Smooth muscle cell (in vitro differentiated cells): ENCODE results near the gene RAP1GAP. TPM values are rescaled to one million over a fixed set of nuclear protein-coding genes. Genes with fewer than 3 reads are reported as not detected.

Experiments used
- DNase-seq: peaks from one replicate; lab custom pipeline; 2025; ENCODE audit not compliant: unreplicated experiment; lab: John Stamatoyannopoulos, UW
- H2AFZ ChIP-seq: fragments of 200-600 bp; sonication (generic); 2 replicates; pipeline ENCODE4 v1.6.0; 2016; ENCODE audit warnings: antibody characterized with exemption, low read depth, mild to moderate bottlenecking
- H3F3A ChIP-seq: fragments of 200-600 bp; sonication (generic); 2 replicates; pipeline ENCODE4 v1.6.0; 2017; ENCODE audit warnings: antibody characterized with exemption, low read depth
- H3K27ac ChIP-seq: fragments of 200-600 bp; sonication (generic); 2 replicates; pipeline ENCODE4 v1.5.1; 2016; ENCODE audit warnings: low read depth, mild to moderate bottlenecking
- H3K27me3 ChIP-seq: fragments of 200-600 bp; sonication (generic); 2 replicates; pipeline ENCODE4 v1.6.1; 2016; ENCODE audit warnings: low read depth, mild to moderate bottlenecking
- H3K36me3 ChIP-seq: fragments of 200-600 bp; sonication (generic); 2 replicates; pipeline ENCODE4 v1.5.1; 2016; ENCODE audit warnings: low read depth
- H3K4me1 ChIP-seq: fragments of 200-600 bp; sonication (generic); 2 replicates; pipeline ENCODE4 v1.5.1; 2016; ENCODE audit warnings: low read depth
- H3K4me2 ChIP-seq: fragments of 200-600 bp; sonication (generic); 2 replicates; pipeline ENCODE4 v1.6.0; 2016; ENCODE audit warnings: mild to moderate bottlenecking
- H3K4me3 ChIP-seq: fragments of 200-600 bp; sonication (generic); 2 replicates; pipeline ENCODE4 v1.5.1; 2016; ENCODE audit warnings: mild to moderate bottlenecking
- H3K79me2 ChIP-seq: fragments of 200-600 bp; sonication (generic); 2 replicates; pipeline ENCODE4 v1.6.0; 2016; ENCODE audit warnings: low read depth, mild to moderate bottlenecking
- H3K9ac ChIP-seq: fragments of 200-600 bp; sonication (generic); 2 replicates; pipeline ENCODE4 v1.6.0; 2016; ENCODE audit warnings: low read depth
- H3K9me3 ChIP-seq: fragments of 200-600 bp; sonication (generic); replicated peaks from 2 replicates; pipeline ENCODE4 v1.5.1; 2016; ENCODE audit warnings: low read depth
- H4K20me1 ChIP-seq: fragments of 200-600 bp; sonication (generic); 2 replicates; pipeline ENCODE4 v1.6.0; 2016; ENCODE audit warnings: low read depth
- WGBS: methylation state at CpG from one replicate; pipeline ENCODE4 v1.1.7; 2016; ENCODE audit warnings: low lambda C conversion rate; 5-methylcytosine and 5-hydroxymethylcytosine counted together
- polyA plus RNA-seq: library from polyadenylated mRNA; unstranded; fragments of >200 nt; fragmentation: Nextera tagmentation; extraction: Ambion mirVana; gene quantifications from 2 replicates; pipeline ENCODE4 v1.2.1, GENCODE V29; 2016
- total RNA-seq: library from RNA; depleted of rRNA; stranded (reverse); fragments of >200 nt; gene quantifications from 2 replicates; pipeline ENCODE4 v1.2.3, GENCODE V29; 2014
- TF ChIP-seq, protein P1 (sequence below): fragments of 200-600 bp; sonication (generic); IDR thresholded peaks from 2 replicates; pipeline ENCODE4 v1.5.1; 2017; ENCODE audit warnings: borderline replicate concordance, mild to moderate bottlenecking, antibody characterized with exemption; ENCODE audit not compliant: insufficient read depth, poor library complexity, severe bottlenecking

Gene RAP1GAP
- total and polyA plus RNA-seq, 2 experiments from 2014 or later = 0.99 to 4.1 TPM

DNA sequence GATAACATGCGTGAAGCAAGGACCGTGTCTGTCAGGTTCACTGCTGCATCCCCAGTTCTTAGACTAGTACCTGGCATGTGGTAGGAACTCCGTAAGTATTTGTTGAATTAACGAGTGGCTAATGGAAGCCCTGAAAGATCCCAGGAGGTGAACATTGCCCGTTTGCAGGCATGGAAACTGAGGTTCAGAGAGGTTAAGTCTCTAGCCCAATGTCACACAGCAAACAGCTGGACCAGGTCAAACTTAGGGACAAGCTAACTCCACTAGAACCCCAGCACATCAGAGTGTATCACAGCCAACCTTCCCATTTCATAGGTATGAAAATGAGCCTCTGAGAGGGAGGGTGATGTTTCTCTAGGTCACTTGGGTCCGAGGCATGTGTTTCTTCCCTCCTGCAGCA, 27.6 kb downstream of the RAP1GAP start:
- DNase-seq = no peak
- Histone ChIP-seq H3K4me3 (no peak overlapping the region), H3F3A (no peaks in the 10 kb centered on the region), H3K36me3 (no peaks in the 10 kb centered on the region), H3K9ac (no peak overlapping the region), H3K4me1 (no peaks in the 10 kb centered on the region), H3K4me2 (no peak overlapping the region), H3K79me2 (no peaks in the 10 kb centered on the region), H2AFZ (no peak overlapping the region), H3K27me3 (no peaks in the 10 kb centered on the region), H3K27ac (no peak overlapping the region), H3K9me3 (no peaks in the 10 kb centered on the region), H4K20me1 (no peaks in the 10 kb centered on the region)
- TF ChIP-seq, protein P1, sequence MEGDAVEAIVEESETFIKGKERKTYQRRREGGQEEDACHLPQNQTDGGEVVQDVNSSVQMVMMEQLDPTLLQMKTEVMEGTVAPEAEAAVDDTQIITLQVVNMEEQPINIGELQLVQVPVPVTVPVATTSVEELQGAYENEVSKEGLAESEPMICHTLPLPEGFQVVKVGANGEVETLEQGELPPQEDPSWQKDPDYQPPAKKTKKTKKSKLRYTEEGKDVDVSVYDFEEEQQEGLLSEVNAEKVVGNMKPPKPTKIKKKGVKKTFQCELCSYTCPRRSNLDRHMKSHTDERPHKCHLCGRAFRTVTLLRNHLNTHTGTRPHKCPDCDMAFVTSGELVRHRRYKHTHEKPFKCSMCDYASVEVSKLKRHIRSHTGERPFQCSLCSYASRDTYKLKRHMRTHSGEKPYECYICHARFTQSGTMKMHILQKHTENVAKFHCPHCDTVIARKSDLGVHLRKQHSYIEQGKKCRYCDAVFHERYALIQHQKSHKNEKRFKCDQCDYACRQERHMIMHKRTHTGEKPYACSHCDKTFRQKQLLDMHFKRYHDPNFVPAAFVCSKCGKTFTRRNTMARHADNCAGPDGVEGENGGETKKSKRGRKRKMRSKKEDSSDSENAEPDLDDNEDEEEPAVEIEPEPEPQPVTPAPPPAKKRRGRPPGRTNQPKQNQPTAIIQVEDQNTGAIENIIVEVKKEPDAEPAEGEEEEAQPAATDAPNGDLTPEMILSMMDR = no peak
- WGBS = 86% methylated on average over 6 of the region's 6 CpGs

DNA sequence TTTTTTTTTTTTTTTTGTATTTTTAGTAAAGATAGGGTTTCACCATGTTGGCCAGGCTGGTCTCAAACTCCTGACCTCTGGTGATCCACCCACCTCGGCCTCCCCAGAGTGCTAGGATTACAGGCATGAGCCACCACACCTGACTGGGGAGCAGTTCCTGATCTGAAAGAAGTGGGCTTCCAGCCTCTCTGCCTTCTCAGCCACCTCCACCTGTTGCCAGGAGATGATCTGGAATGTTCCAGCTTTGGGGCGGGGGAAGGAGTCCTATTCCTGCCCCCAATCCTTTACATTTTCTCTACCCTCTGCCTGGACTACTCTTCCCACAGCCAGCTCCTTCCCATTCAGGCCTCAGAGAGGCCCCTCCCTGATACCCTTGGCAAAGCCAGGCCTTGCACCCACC, 28.1 kb downstream of the RAP1GAP start:
- Histone ChIP-seq H3K36me3 (no peaks in the 10 kb centered on the region), H3F3A (no peaks in the 10 kb centered on the region), H3K4me3 (no peak overlapping the region), H3K79me2 (no peaks in the 10 kb centered on the region), H3K27ac (no peak overlapping the region), H3K9me3 (no peaks in the 10 kb centered on the region), H3K4me1 (no peaks in the 10 kb centered on the region), H3K9ac (no peak overlapping the region), H4K20me1 (no peaks in the 10 kb centered on the region), H3K4me2 (no peak overlapping the region), H2AFZ (no peak overlapping the region), H3K27me3 (no peaks in the 10 kb centered on the region)
- DNase-seq = no peak
- 92% methylated on average over 2 of the region's 2 CpGs for WGBS
- TF ChIP-seq, protein P1 = no peak

GRCh38 chr1:21640653-21641052, 28.5 kb downstream of the RAP1GAP start:
- H3K9me3 ChIP-seq = no peaks in the 10 kb centered on the region
- H3K4me1 ChIP-seq = no peaks in the 10 kb centered on the region
- no peaks in the 10 kb centered on the region for H3K36me3 ChIP-seq
- H2AFZ ChIP-seq = no peak overlapping the region
- H3F3A ChIP-seq = no peaks in the 10 kb centered on the region
- H3K27ac ChIP-seq = no peak overlapping the region
- H3K79me2 ChIP-seq = no peaks in the 10 kb centered on the region
- DNase-seq = no peak
- no peaks in the 10 kb centered on the region for H3K27me3 ChIP-seq
- WGBS = 87% methylated on average over 6 of the region's 6 CpGs
- H4K20me1 ChIP-seq = no peaks in the 10 kb centered on the region
- H3K4me3 ChIP-seq = no peak overlapping the region
- TF ChIP-seq, protein P1 = no peak
- H3K9ac ChIP-seq = no peak overlapping the region
- H3K4me2 ChIP-seq = no peak overlapping the region

DNA sequence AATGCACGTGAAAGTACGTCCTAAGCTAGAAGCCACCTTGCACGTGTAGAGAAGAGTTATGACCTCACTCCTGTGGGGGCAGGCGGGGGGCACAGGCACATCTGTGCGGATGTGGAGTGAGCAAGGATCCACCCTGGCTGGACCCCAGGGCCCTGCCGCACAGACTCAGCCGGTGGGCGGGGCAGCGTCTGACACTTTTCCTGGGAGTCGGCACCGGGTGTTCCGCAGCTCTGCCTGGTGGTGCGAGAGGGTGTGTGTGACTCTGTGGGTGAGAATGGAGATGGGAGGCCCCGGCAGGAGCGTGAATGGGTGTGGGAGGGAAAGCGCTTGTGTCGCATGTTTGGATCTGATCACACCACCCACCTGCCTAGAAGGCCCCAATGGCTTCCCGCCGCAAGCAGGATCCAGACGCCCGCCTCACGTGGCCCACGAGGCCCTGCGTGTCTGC, 29.5 kb downstream of the RAP1GAP start:
- H3K79me2 ChIP-seq = no peaks in the 10 kb centered on the region
- no peaks in the 10 kb centered on the region for H3K9me3 ChIP-seq
- no peak overlapping the region for H3K4me2 ChIP-seq
- H3K27ac ChIP-seq = peak overlapping the region; percentile 17
- TF ChIP-seq, protein P1 = no peak
- H2AFZ ChIP-seq = no peak overlapping the region
- no peaks in the 10 kb centered on the region for H3F3A ChIP-seq
- H3K27me3 ChIP-seq = no peaks in the 10 kb centered on the region
- H3K36me3 ChIP-seq = no peaks in the 10 kb centered on the region
- DNase-seq = no peak
- WGBS = 40% methylated on average over 19 of the region's 24 CpGs
- H3K4me1 ChIP-seq = no peaks in the 10 kb centered on the region
- no peak overlapping the region for H3K9ac ChIP-seq
- no peak overlapping the region for H3K4me3 ChIP-seq
- H4K20me1 ChIP-seq = no peaks in the 10 kb centered on the region
